Trophoblast cell (in vitro differentiated cells and primary cell): ENCODE results near the gene CHEK2.
A peak's percentile ranks its signal among the peaks of the same experiment; 100 is the strongest.
"Not testable (repeated sequence)": the region's sequence is repeated elsewhere in the genome, so short reads cannot be mapped to it uniquely, and the experiment has no call there.

Experiments used
- DNase-seq, 2 donors: peaks; one replicate each; pipeline ENCODE4 v3.0.0-alpha.2; 2016
- H2AFZ ChIP-seq: 2 replicates; pipeline ENCODE4 v1.6.1; 2013; ENCODE audit warnings: low read length, moderate library complexity, mild to moderate bottlenecking; ENCODE audit not compliant: insufficient read depth, poor library complexity
- H2AK5ac ChIP-seq: 2 replicates; pipeline ENCODE4 v1.6.1; 2013; ENCODE audit warnings: mild to moderate bottlenecking, low read length
- H2BK120ac ChIP-seq: 2 replicates; pipeline ENCODE4 v1.6.1; 2013; ENCODE audit warnings: low read length, mild to moderate bottlenecking, moderate library complexity; ENCODE audit not compliant: insufficient read depth, poor library complexity
- H2BK12ac ChIP-seq: 2 replicates; pipeline ENCODE4 v1.6.1; 2013; ENCODE audit warnings: mild to moderate bottlenecking, low read length, moderate library complexity
- H2BK5ac ChIP-seq: 2 replicates; pipeline ENCODE4 v1.6.1; 2013; ENCODE audit warnings: low read length, low read depth, moderate library complexity, mild to moderate bottlenecking; ENCODE audit not compliant: poor library complexity
- H3K14ac ChIP-seq: 2 replicates; pipeline ENCODE4 v1.6.1; 2013; ENCODE audit warnings: mild to moderate bottlenecking, low read length
- H3K18ac ChIP-seq: 2 replicates; pipeline ENCODE4 v1.6.1; 2013; ENCODE audit warnings: mild to moderate bottlenecking, low read length
- H3K23ac ChIP-seq: 2 replicates; pipeline ENCODE4 v1.6.1; 2013; ENCODE audit warnings: low read length
- H3K27ac ChIP-seq: 2 replicates; pipeline ENCODE4 v1.5.1; 2013; ENCODE audit warnings: low read depth, mild to moderate bottlenecking, inconsistent platforms, low read length, moderate library complexity
- H3K27me3 ChIP-seq: 2 replicates; pipeline ENCODE4 v1.6.1; 2013; ENCODE audit warnings: inconsistent platforms, mild to moderate bottlenecking, low read length, moderate library complexity; ENCODE audit not compliant: insufficient read depth
- H3K36me3 ChIP-seq, 2 experiments: 1 replicate in 1 of 2; 2 replicates in 1 of 2; pipeline ENCODE4 v1.6.1; 2013; ENCODE audit warnings: low read length in 2 of 2, mild to moderate bottlenecking in 2 of 2, moderate library complexity in 1 of 2; ENCODE audit not compliant: insufficient read depth in 2 of 2, control insufficient read depth in 1 of 2
- H3K4ac ChIP-seq: 2 replicates; pipeline ENCODE4 v1.6.1; 2013; ENCODE audit warnings: low read depth, mild to moderate bottlenecking, low read length, moderate library complexity
- H3K4me1 ChIP-seq, 2 experiments: 1 replicate in 1 of 2; 2 replicates in 1 of 2; pipeline ENCODE4 v1.6.1; 2013; ENCODE audit warnings: low read length in 2 of 2, mild to moderate bottlenecking in 2 of 2, moderate library complexity in 1 of 2; ENCODE audit not compliant: insufficient read depth in 2 of 2, control insufficient read depth in 1 of 2
- H3K4me2 ChIP-seq: 2 replicates; pipeline ENCODE4 v1.6.1; 2013; ENCODE audit warnings: inconsistent platforms, mild to moderate bottlenecking, low read length, moderate library complexity
- H3K4me3 ChIP-seq: 2 replicates; pipeline ENCODE4 v1.5.1; 2013; ENCODE audit warnings: mild to moderate bottlenecking, low read depth, low read length, inconsistent platforms
- H3K79me1 ChIP-seq: one replicate; pipeline ENCODE4 v1.6.1; 2013; ENCODE audit warnings: low read length
- H3K79me2 ChIP-seq: 2 replicates; pipeline ENCODE4 v1.6.1; 2013; ENCODE audit warnings: low read length, mild to moderate bottlenecking; ENCODE audit not compliant: control insufficient read depth, insufficient read depth, poor library complexity
- H3K9ac ChIP-seq: 2 replicates; pipeline ENCODE4 v1.6.1; 2013; ENCODE audit warnings: mild to moderate bottlenecking, low read length
- H3K9me3 ChIP-seq: 2 replicates; pipeline ENCODE4 v1.6.1; 2013; ENCODE audit warnings: low read depth, mild to moderate bottlenecking, control low read depth, inconsistent platforms, low read length; ENCODE audit not compliant: insufficient read depth
- H4K12ac ChIP-seq: 2 replicates; pipeline ENCODE4 v1.6.1; 2013; ENCODE audit warnings: low read depth, mild to moderate bottlenecking, low read length, moderate library complexity
- H4K8ac ChIP-seq: 2 replicates; pipeline ENCODE4 v1.6.1; 2013; ENCODE audit warnings: low read depth, mild to moderate bottlenecking, low read length, moderate library complexity
- H4K91ac ChIP-seq: one replicate; pipeline ENCODE4 v1.6.1; 2013; ENCODE audit warnings: low read depth, mild to moderate bottlenecking, low read length, moderate library complexity
- WGBS: extraction: QIAGEN DNeasy Blood & Tissue Kit; methylation state at CpG from one replicate; pipeline ENCODE4 v1.1.7; 2013; ENCODE audit warnings: missing lambda C conversion rate; ENCODE audit not compliant: insufficient read length, insufficient coverage; ENCODE audit errors: extremely low coverage; 5-methylcytosine and 5-hydroxymethylcytosine counted together

CHEK2 gene

GRCh38 chr22:28741200-28741784 is 328 bp downstream of the CHEK2 start:
- H3K18ac ChIP-seq, result no peak overlapping the region
- peaks cover 12 to 13% of the 10 kb centered on the region in 2 experiments for H3K36me3 ChIP-seq
- peak overlapping the region; percentile 46 for H4K8ac ChIP-seq
- peak overlapping the region; percentile 17 for H3K4me3 ChIP-seq
- no peak overlapping the region for H3K4ac ChIP-seq
- H4K91ac ChIP-seq, result no peak overlapping the region
- H3K9ac ChIP-seq, result peak overlapping the region; percentile 21
- H3K27ac ChIP-seq, result no peak overlapping the region
- WGBS, result no CpG with 5 or more reads among the region's 18 CpGs
- H2AK5ac ChIP-seq, result no peak overlapping the region
- DNase-seq, result no peak
- peak overlapping the region; percentile 62 for H3K4me2 ChIP-seq
- H3K79me1 ChIP-seq, result peaks cover 6% of the 10 kb centered on the region
- no peaks in the 10 kb centered on the region for H3K9me3 ChIP-seq
- H2BK5ac ChIP-seq, result peak overlapping the region; percentile 14
- no peak overlapping the region for H4K12ac ChIP-seq
- peak overlapping the region; percentile 56 for H2AFZ ChIP-seq
- no peak overlapping the region for H3K23ac ChIP-seq
- no peak overlapping the region for H2BK12ac ChIP-seq
- peak overlapping the region; percentile 57 for H3K14ac ChIP-seq
- peaks cover 2 to 3% of the 10 kb centered on the region in 2 experiments for H3K4me1 ChIP-seq
- H3K79me2 ChIP-seq, result peaks cover 6% of the 10 kb centered on the region
- peak overlapping the region; percentile 64 for H2BK120ac ChIP-seq
- no peaks in the 10 kb centered on the region for H3K27me3 ChIP-seq

GRCh38 chr22:28738876-28739275 is 2.7 kb downstream of the CHEK2 start:
- WGBS, result no CpG with 5 or more reads among the region's 8 CpGs
- H3K27me3 ChIP-seq, H3K9me3 ChIP-seq, H3K36me3 ChIP-seq, DNase-seq, H4K91ac ChIP-seq, H2BK120ac ChIP-seq, H4K8ac ChIP-seq, H3K23ac ChIP-seq, H3K4me3 ChIP-seq, H3K9ac ChIP-seq, H3K4ac ChIP-seq, H4K12ac ChIP-seq, H2AFZ ChIP-seq, H3K79me1 ChIP-seq, H2BK5ac ChIP-seq, H2BK12ac ChIP-seq, H3K14ac ChIP-seq, H3K79me2 ChIP-seq, H3K4me1 ChIP-seq, H3K4me2 ChIP-seq, H3K27ac ChIP-seq, H3K18ac ChIP-seq, H2AK5ac ChIP-seq: not testable (repeated sequence)

GRCh38 chr22:28737701-28738100 is 3.9 kb downstream of the CHEK2 start:
- H3K4me3 ChIP-seq, result no peak overlapping the region
- no CpG with 5 or more reads among the region's 3 CpGs for WGBS
- H3K4me2 ChIP-seq, result no peak overlapping the region
- no peak overlapping the region for H3K18ac ChIP-seq
- H3K9ac ChIP-seq, result no peak overlapping the region
- no peak overlapping the region for H2BK5ac ChIP-seq
- no peak overlapping the region for H3K14ac ChIP-seq
- H4K12ac ChIP-seq, result no peak overlapping the region
- H2AK5ac ChIP-seq, result no peak overlapping the region
- peaks cover 5 to 7% of the 10 kb centered on the region in 2 experiments for H3K36me3 ChIP-seq
- H3K79me1 ChIP-seq, result peaks cover 5% of the 10 kb centered on the region
- no peak overlapping the region for H4K8ac ChIP-seq
- H3K9me3 ChIP-seq, result peaks cover 2% of the 10 kb centered on the region
- no peak overlapping the region for H4K91ac ChIP-seq
- H3K79me2 ChIP-seq, result peaks cover 5% of the 10 kb centered on the region
- H2BK120ac ChIP-seq, result no peak overlapping the region
- no peak overlapping the region for H3K23ac ChIP-seq
- no peak overlapping the region for H3K4ac ChIP-seq
- no peak for DNase-seq
- no peak overlapping the region for H3K27ac ChIP-seq
- H3K4me1 ChIP-seq, result no peaks in the 10 kb centered on the region
- H3K27me3 ChIP-seq, result no peaks in the 10 kb centered on the region
- no peak overlapping the region for H2BK12ac ChIP-seq
- no peak overlapping the region for H2AFZ ChIP-seq

- Histone ChIP-seq H2BK5ac (no peak overlapping the region), H2BK120ac (no peak overlapping the region), H2AK5ac (no peak overlapping the region), H3K4me1 (no peaks in the 10 kb centered on the region), H3K14ac (no peak overlapping the region), H3K79me2 (peaks cover 2% of the 10 kb centered on the region), H3K36me3 (peaks cover 7% of the 10 kb centered on the region in 2 experiments), H4K8ac (no peak overlapping the region), H3K9me3 (peaks cover 2% of the 10 kb centered on the region), H3K27ac (no peak overlapping the region), H2BK12ac (no peak overlapping the region), H3K18ac (no peak overlapping the region), H2AFZ (no peak overlapping the region), H3K9ac (no peak overlapping the region), H3K4ac (no peak overlapping the region), H4K12ac (no peak overlapping the region), H3K4me2 (no peak overlapping the region), H3K79me1 (no peaks in the 10 kb centered on the region), H4K91ac (no peak overlapping the region), H3K23ac (no peak overlapping the region), H3K4me3 (no peak overlapping the region), H3K27me3 (no peaks in the 10 kb centered on the region)
- no CpG with 5 or more reads among the region's 7 CpGs for WGBS
- DNase-seq, result no peak
Measured at GRCh38 chr22:28736301-28737155, 5.1 kb downstream of the CHEK2 start.
